Sigmoid colon (tissue), 4 donors: ENCODE results near the gene FASN.

Source experiments
- EP300 ChIP-seq, 4 donors: sonication (generic); formaldehyde crosslinking; IDR thresholded peaks; one replicate each; pipeline ENCODE4 v1.6.1; 2017; ENCODE audit warnings: antibody characterized with exemption in 4 of 4
- POLR2A ChIP-seq, 2 donors: fragments of 450-650 bp; IDR thresholded peaks; one replicate each; pipeline ENCODE4 v1.6.1; 2016; ENCODE audit warnings: antibody characterized with exemption in 2 of 2, mild to moderate bottlenecking in 2 of 2, moderate library complexity in 2 of 2
- POLR2AphosphoS5 ChIP-seq, 4 donors: sonication (generic); formaldehyde crosslinking; IDR thresholded peaks; one replicate each; pipeline ENCODE4 v1.6.1; 2017; ENCODE audit warnings: antibody characterized with exemption in 4 of 4
- TF ChIP-seq, protein P1 (sequence below), 4 experiments: fragments of 450-650 bp in 3 of 4; fragments of 200-600 bp in 1 of 4; IDR thresholded peaks; one replicate each; pipeline ENCODE4 v1.5.1; 2016 to 2019; ENCODE audit warnings: antibody characterized with exemption in 4 of 4, mild to moderate bottlenecking in 3 of 4, moderate library complexity in 2 of 4

DNA sequence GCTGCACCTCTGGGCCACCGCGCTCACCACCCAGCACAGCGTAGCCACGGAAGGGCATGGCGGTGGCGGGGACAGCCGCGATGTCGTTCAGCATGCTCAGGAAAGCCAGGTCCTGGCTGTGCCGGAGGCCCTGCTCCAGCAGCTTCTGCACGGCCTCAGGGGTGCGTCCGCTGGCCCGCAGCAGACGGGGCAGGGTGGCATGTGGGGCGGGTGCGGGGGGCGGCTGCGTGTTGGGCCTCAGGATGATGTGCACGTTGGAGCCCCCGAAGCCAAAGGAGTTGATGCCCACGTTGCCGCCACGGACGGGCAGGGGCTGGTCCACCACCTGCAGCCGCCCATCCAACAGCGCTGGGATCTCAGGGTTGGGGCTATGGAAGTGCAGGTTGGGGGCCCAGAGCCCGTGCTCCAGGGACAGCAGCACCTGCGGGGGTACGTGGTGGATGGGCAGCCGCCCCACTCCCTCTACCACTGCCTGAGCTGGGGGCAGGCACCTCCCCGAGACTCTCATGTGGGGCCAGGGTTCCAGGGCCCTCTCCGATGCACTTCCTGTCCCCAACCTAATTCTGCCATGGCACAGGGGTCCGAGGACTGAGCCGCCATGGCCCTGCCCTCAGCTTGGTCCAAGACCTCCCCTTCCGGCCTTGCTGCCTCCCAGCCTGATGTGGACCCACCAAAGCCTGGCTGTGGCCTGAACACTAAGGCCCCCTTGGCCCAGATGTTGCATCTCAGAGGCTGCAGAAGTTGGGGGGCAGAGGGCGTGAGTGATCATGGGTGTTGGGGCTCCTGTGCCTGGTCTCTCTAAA, 6.6 kb downstream of the FASN start:
- TF ChIP-seq, protein P1, sequence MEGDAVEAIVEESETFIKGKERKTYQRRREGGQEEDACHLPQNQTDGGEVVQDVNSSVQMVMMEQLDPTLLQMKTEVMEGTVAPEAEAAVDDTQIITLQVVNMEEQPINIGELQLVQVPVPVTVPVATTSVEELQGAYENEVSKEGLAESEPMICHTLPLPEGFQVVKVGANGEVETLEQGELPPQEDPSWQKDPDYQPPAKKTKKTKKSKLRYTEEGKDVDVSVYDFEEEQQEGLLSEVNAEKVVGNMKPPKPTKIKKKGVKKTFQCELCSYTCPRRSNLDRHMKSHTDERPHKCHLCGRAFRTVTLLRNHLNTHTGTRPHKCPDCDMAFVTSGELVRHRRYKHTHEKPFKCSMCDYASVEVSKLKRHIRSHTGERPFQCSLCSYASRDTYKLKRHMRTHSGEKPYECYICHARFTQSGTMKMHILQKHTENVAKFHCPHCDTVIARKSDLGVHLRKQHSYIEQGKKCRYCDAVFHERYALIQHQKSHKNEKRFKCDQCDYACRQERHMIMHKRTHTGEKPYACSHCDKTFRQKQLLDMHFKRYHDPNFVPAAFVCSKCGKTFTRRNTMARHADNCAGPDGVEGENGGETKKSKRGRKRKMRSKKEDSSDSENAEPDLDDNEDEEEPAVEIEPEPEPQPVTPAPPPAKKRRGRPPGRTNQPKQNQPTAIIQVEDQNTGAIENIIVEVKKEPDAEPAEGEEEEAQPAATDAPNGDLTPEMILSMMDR (IDR thresholded peaks at IDR 0.05): no peak
- no peak for TF ChIP-seq POLR2A (IDR thresholded peaks at IDR 0.05)
- no peak for TF ChIP-seq POLR2AphosphoS5 (IDR thresholded peaks at IDR 0.05)
- no peak for TF ChIP-seq EP300 (IDR thresholded peaks at IDR 0.05)
